Endodermal cell (in vitro differentiated cells): Measurements from ENCODE around the gene KIFC3. TPM values are rescaled to one million over a fixed set of nuclear protein-coding genes. Genes with fewer than 3 reads are reported as not detected.

ENCODE experiments used
- DNase-seq: peaks from one replicate; pipeline ENCODE4 v3.0.0-alpha.2; 2017
- H3K27ac ChIP-seq: 2 replicates; pipeline ENCODE4 v1.5.1; 2013; ENCODE audit warnings: mild to moderate bottlenecking, low read depth, low read length, moderate library complexity
- H3K27me3 ChIP-seq: 2 replicates; pipeline ENCODE4 v1.6.1; 2013; ENCODE audit warnings: mild to moderate bottlenecking, low read length, moderate library complexity; ENCODE audit not compliant: insufficient read depth, control insufficient read depth, poor library complexity, severe bottlenecking
- H3K36me3 ChIP-seq: 2 replicates; pipeline ENCODE4 v1.7.0; 2013; ENCODE audit warnings: mild to moderate bottlenecking, low read length, moderate library complexity; ENCODE audit not compliant: control insufficient read depth, insufficient read depth
- H3K4me1 ChIP-seq: one replicate; pipeline ENCODE4 v1.7.0; 2013; ENCODE audit warnings: low read length; ENCODE audit not compliant: control insufficient read depth, insufficient read depth
- H3K4me3 ChIP-seq: 2 replicates; pipeline ENCODE4 v1.5.1; 2013; ENCODE audit warnings: mild to moderate bottlenecking, low read length, moderate library complexity
- H3K9ac ChIP-seq: 2 replicates; pipeline ENCODE4 v1.6.1; 2013; ENCODE audit warnings: mild to moderate bottlenecking, low read length, moderate library complexity; ENCODE audit not compliant: poor library complexity, severe bottlenecking; ENCODE audit errors: extremely low read depth
- H3K9me3 ChIP-seq: 2 replicates; pipeline ENCODE4 v1.6.1; 2013; ENCODE audit warnings: mild to moderate bottlenecking, low read length, moderate library complexity; ENCODE audit not compliant: control insufficient read depth
- H3K27ac Mint-ChIP-seq: 2 replicates; pipeline ENCODE4 v1.8.0; 2020; ENCODE audit warnings: mixed read lengths
- H3K27me3 Mint-ChIP-seq: 2 replicates; pipeline ENCODE4 v1.8.0; 2021; ENCODE audit warnings: mild to moderate bottlenecking, mixed read lengths; ENCODE audit not compliant: insufficient read depth
- H3K36me3 Mint-ChIP-seq: 2 replicates; pipeline ENCODE4 v1.8.0; 2020; ENCODE audit warnings: low read depth, mixed read lengths
- H3K4me1 Mint-ChIP-seq: 2 replicates; pipeline ENCODE4 v1.8.0; 2020; ENCODE audit warnings: mixed read lengths
- H3K4me3 Mint-ChIP-seq: 2 replicates; pipeline ENCODE4 v1.8.0; 2020; ENCODE audit warnings: mild to moderate bottlenecking, moderate library complexity, mixed read lengths
- H3K9me3 Mint-ChIP-seq: 2 replicates; pipeline ENCODE4 v1.8.0; 2020; ENCODE audit warnings: mild to moderate bottlenecking, mixed read lengths
- CTCF ChIP-seq: fragments of 200-600 bp; sonication (generic); conservative IDR thresholded peaks from 2 replicates; pipeline ENCODE4 v1.5.0; 2021; ENCODE audit warnings: antibody characterized with exemption, mild to moderate bottlenecking
- WGBS, 2 experiments: methylation state at CpG; one replicate each; pipeline versions ENCODE4 v1.1.5 to v1.1.7; 2013; ENCODE audit warnings: missing lambda C conversion rate in 2 of 2, mixed read lengths in 1 of 2; ENCODE audit not compliant: insufficient coverage in 1 of 2, insufficient read length in 1 of 2; 5-methylcytosine and 5-hydroxymethylcytosine counted together
- total RNA-seq, 2 donors: library from RNA; stranded (reverse); fragmentation: NEBNext Ultra II Directional in 1 of 2; extraction: Animal tissue kit (Norgen Biotek cat#: 25700) in 1 of 2; gene quantifications; 2 replicates in 1 of 2; 3 replicates in 1 of 2; pipeline ENCODE4 v1.2.1, GENCODE V29; 2021

The KIFC3 gene
- total RNA-seq, 2 donors from 2014 or later, result 39.2 to 39.3 TPM

- Histone ChIP-seq H3K4me3 (no peak overlapping the region), H3K36me3 (no peaks in the 10 kb centered on the region), H3K27ac (no peak overlapping the region), H3K4me1 (peaks cover 19% of the 10 kb centered on the region), H3K27me3 (no peaks in the 10 kb centered on the region), H3K9ac (no peak overlapping the region), H3K9me3 (no peaks in the 10 kb centered on the region)
- Mint-ChIP-seq H3K36me3 (no peaks in the 10 kb centered on the region), H3K4me3 (no peak overlapping the region), H3K27ac (no peak overlapping the region), H3K27me3 (no peaks in the 10 kb centered on the region), H3K4me1 (peaks cover 42% of the 10 kb centered on the region), H3K9me3 (no peaks in the 10 kb centered on the region)
- 11 to 13% methylated on average over 15 to 16 of the region's 16 CpGs for WGBS, 2 experiments
- DNase-seq, result peak; percentile 93
- no peak for TF ChIP-seq CTCF
These were observed 5.8 kb upstream of the KIFC3 start for GRCh38 chr16:57807968-57808528.

DNA sequence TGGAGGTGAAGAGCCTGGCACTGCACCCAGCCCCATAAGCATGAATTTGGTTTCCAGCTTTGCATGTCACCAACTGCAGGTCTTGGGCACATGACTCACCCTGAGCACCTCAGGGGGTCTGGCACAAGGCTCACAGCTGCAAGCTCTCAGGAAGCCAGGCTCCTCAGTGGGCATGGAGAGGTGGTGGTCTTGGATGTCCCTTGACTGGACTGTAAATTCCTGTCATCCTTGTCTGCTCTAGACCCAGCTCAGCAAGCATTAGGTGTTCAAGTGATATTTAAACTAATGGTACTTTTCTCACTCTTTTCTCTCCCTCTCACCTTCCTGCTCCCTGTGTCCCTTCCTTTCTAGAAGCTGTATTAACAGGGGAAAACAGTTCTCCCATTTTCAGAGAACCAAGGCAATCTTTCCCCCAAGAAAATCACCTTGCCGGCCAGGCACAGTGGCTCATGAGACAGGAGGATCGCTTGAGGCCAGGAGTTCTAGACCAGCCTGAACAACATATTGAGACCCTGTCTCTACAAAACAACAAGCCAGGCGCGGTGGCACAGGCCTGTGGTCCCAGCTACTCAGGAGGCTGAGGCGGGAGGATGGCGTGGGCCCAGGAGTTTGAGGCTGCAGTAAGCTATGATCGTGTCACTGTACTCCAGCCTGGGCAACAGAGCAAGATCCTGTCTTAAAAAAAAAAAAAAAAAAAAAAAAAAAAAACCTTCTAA, 5.1 kb upstream of the KIFC3 start:
- no peak overlapping the region for H3K4me3 Mint-ChIP-seq
- H3K27me3 Mint-ChIP-seq, result no peaks in the 10 kb centered on the region
- H3K9me3 Mint-ChIP-seq, result no peaks in the 10 kb centered on the region
- H3K36me3 ChIP-seq, result no peaks in the 10 kb centered on the region
- H3K36me3 Mint-ChIP-seq, result no peaks in the 10 kb centered on the region
- H3K27ac ChIP-seq, result no peak overlapping the region
- H3K9ac ChIP-seq, result no peak overlapping the region
- no peaks in the 10 kb centered on the region for H3K9me3 ChIP-seq
- peak overlapping the region; percentile 30 for H3K27ac Mint-ChIP-seq
- H3K4me1 ChIP-seq, result peaks cover 22% of the 10 kb centered on the region
- no peak overlapping the region for H3K4me3 ChIP-seq
- DNase-seq, result no peak
- peaks cover 46% of the 10 kb centered on the region for H3K4me1 Mint-ChIP-seq
- no peak for TF ChIP-seq CTCF
- 60 to 75% methylated on average over 1 to 7 of the region's 7 CpGs for WGBS, 2 experiments
- no peaks in the 10 kb centered on the region for H3K27me3 ChIP-seq

DNA sequence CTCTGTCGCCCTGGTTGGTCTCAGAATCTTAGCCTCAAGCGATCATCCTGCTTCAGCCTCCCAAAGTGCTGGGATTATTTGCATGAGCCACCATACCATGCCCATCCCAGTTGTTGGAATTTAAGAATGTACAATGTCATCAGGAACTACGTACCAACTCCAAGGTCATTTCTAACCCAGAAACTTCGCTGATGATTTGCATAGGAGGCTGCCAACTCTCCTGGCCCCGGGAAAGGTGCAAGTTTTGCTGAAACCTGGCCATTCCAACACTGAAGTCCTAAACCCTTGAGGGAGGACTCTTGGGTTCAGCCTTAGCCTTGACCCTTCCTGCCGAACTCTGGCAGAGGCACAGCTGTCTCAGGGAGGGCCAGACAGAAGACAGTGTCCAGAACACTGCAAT, 2.9 kb upstream of the KIFC3 start:
- 94 to 98% methylated on average over 6 of the region's 6 CpGs for whole genome bisulfite sequencing, 2 experiments
- TF ChIP-seq CTCF, result no peak
- DNase-seq, result no peak
- Histone ChIP-seq H3K9me3 (no peaks in the 10 kb centered on the region), H3K36me3 (no peaks in the 10 kb centered on the region), H3K4me3 (no peak overlapping the region), H3K27me3 (no peaks in the 10 kb centered on the region), H3K9ac (no peak overlapping the region), H3K4me1 (peaks cover 27% of the 10 kb centered on the region), H3K27ac (no peak overlapping the region)
- no peaks in the 10 kb centered on the region for H3K36me3 Mint-ChIP-seq
- H3K27me3 Mint-ChIP-seq, result no peaks in the 10 kb centered on the region
- peaks cover 51% of the 10 kb centered on the region for H3K4me1 Mint-ChIP-seq
- H3K4me3 Mint-ChIP-seq, result no peak overlapping the region
- no peak overlapping the region for H3K27ac Mint-ChIP-seq
- no peaks in the 10 kb centered on the region for H3K9me3 Mint-ChIP-seq
